Stimulated activated CD8-positive, alpha-beta memory T cell treated with anti-CD3 and anti-CD28 coated beads, Interleukin-7, amount 100 ng/mL, for 1 hour (primary cell): ENCODE results near the gene HPSE2.
"Not testable (repeated sequence)": the region's sequence is repeated elsewhere in the genome, so short reads cannot be mapped to it uniquely, and the experiment has no call there.

Experiments
- DNase-seq, 2 donors: peaks; one replicate each; pipeline ENCODE4 v3.0.0-alpha.2; 2020; ENCODE audit warnings: low read depth in 2 of 2

The HPSE2 gene

GRCh38 chr10:98919899-98920298, 315.8 kb downstream of the HPSE2 start:
- no peak for DNase-seq

- DNase-seq: no peak
Measured at GRCh38 chr10:98917828-98918227, 317.8 kb downstream of the HPSE2 start.

- DNase-seq: no peak
Measured at GRCh38 chr10:98916526-98917125, 319.0 kb downstream of the HPSE2 start.

- DNase-seq: no peak
Measured at GRCh38 chr10:98915911-98916310, 319.7 kb downstream of the HPSE2 start.

GRCh38 chr10:98910546-98910945, 325.1 kb downstream of the HPSE2 start:
- no peak for DNase-seq

GRCh38 chr10:98910048-98910447, 325.6 kb downstream of the HPSE2 start:
- DNase-seq: no peak

- DNase-seq: no peak
Measured at GRCh38 chr10:98908868-98909267, 326.8 kb downstream of the HPSE2 start.

- DNase-seq: not testable (repeated sequence)
Measured at GRCh38 chr10:98908247-98908646, 327.4 kb downstream of the HPSE2 start.

GRCh38 chr10:98901441-98902110, 334.1 kb downstream of the HPSE2 start:
- DNase-seq: no peak

GRCh38 chr10:98899018-98899417, 336.6 kb downstream of the HPSE2 start:
- DNase-seq: no peak

- DNase-seq: no peak
Measured at GRCh38 chr10:98892523-98892922, 343.1 kb downstream of the HPSE2 start.

- DNase-seq: no peak
Measured at GRCh38 chr10:98886686-98887085, 349.0 kb downstream of the HPSE2 start.

GRCh38 chr10:98885378-98885777, 350.3 kb downstream of the HPSE2 start:
- no peak for DNase-seq

GRCh38 chr10:98881789-98882188, 353.9 kb downstream of the HPSE2 start:
- no peak for DNase-seq

- no peak for DNase-seq
Measured at GRCh38 chr10:98880971-98881370, 354.7 kb downstream of the HPSE2 start.

- DNase-seq: no peak
Measured at GRCh38 chr10:98878921-98879320, 356.7 kb downstream of the HPSE2 start.

- DNase-seq: no peak
Measured at GRCh38 chr10:98878418-98878817, 357.2 kb downstream of the HPSE2 start.

- no peak for DNase-seq
Measured at GRCh38 chr10:98861962-98862361, 373.7 kb downstream of the HPSE2 start.

- DNase-seq: no peak
Measured at GRCh38 chr10:98858525-98858924, 377.1 kb downstream of the HPSE2 start.

GRCh38 chr10:98855403-98856189, 380.1 kb downstream of the HPSE2 start:
- DNase-seq: no peak

GRCh38 chr10:98852686-98853085, 383.0 kb downstream of the HPSE2 start:
- no peak for DNase-seq

- DNase-seq: no peak
Measured at GRCh38 chr10:98848361-98848760, 387.3 kb downstream of the HPSE2 start.

- DNase-seq: no peak
Measured at GRCh38 chr10:98846787-98847186, 388.9 kb downstream of the HPSE2 start.
